CD4-positive, alpha-beta T cell (primary cell): ENCODE data around the gene BAIAP2. TPM values are rescaled to one million over a fixed set of nuclear protein-coding genes. Genes with fewer than 3 reads are reported as not detected.

Experiments
- ATAC-seq: fragments of 200-7000 bp; cut with Tn5 transposase; one replicate; pipeline ENCODE4 v1.10.0; 2022; ENCODE audit warnings: mild to moderate bottlenecking; ENCODE audit not compliant: poor library complexity
- CTCF ChIA-PET: fragments of 350-600 bp; sonication (Branson Sonifier 250); formaldehyde crosslinking; loops from one replicate; lab custom pipeline; 2021; ENCODE audit warnings: antibody characterized with exemption, inconsistent platforms; lab: Charles Lee
- POLR2A ChIA-PET: fragments of 350-600 bp; sonication (Branson Sonifier 250); formaldehyde crosslinking; loops from one replicate; lab custom pipeline; 2021; ENCODE audit warnings: antibody characterized with exemption, inconsistent platforms; lab: Charles Lee
- DNase-seq, 14 experiments: peaks; one replicate each; pipeline ENCODE4 v3.0.0-alpha.2; 2013 to 2020; ENCODE audit warnings: mixed read lengths in 2 of 14
- H3K27ac ChIP-seq, 2 donors: one replicate each; pipeline versions ENCODE4 v1.5.1 to v1.7.0; 2013; ENCODE audit warnings: low read length in 2 of 2, low read depth in 1 of 2, mild to moderate bottlenecking in 1 of 2
- H3K27me3 ChIP-seq, 2 experiments: 1 replicate in 1 of 2; 2 replicates in 1 of 2; pipeline versions ENCODE4 v1.6.1 to v1.7.0; 2013; ENCODE audit warnings: low read length in 2 of 2, control low read depth in 1 of 2, mild to moderate bottlenecking in 1 of 2, moderate library complexity in 1 of 2; ENCODE audit not compliant: insufficient read depth in 2 of 2, control insufficient read depth in 1 of 2
- H3K36me3 ChIP-seq: one replicate; pipeline ENCODE4 v1.6.1; 2013; ENCODE audit warnings: low read length, control low read depth; ENCODE audit not compliant: insufficient read depth
- H3K4me1 ChIP-seq: one replicate; pipeline ENCODE4 v1.6.1; 2013; ENCODE audit warnings: low read length, control low read depth; ENCODE audit not compliant: insufficient read depth
- H3K4me3 ChIP-seq: one replicate; pipeline ENCODE4 v1.5.1; 2013; ENCODE audit warnings: mild to moderate bottlenecking, low read length, moderate library complexity
- H3K9me3 ChIP-seq, 2 experiments: 1 replicate in 1 of 2; 2 replicates in 1 of 2; pipeline versions ENCODE4 v1.6.1 to v1.7.0; 2013; ENCODE audit warnings: low read length in 2 of 2, mild to moderate bottlenecking in 2 of 2, control low read depth in 1 of 2, moderate library complexity in 1 of 2; ENCODE audit not compliant: control insufficient read depth in 1 of 2, insufficient read depth in 1 of 2
- H3K27ac Mint-ChIP-seq: one replicate; pipeline ENCODE4 v1.8.0; 2020; ENCODE audit warnings: mixed read lengths
- H3K27me3 Mint-ChIP-seq: one replicate; pipeline ENCODE4 v1.8.0; 2021; ENCODE audit warnings: mixed read lengths
- H3K36me3 Mint-ChIP-seq: one replicate; pipeline ENCODE4 v1.8.0; 2021; ENCODE audit warnings: low read depth, mixed read lengths
- H3K4me1 Mint-ChIP-seq: one replicate; pipeline ENCODE4 v1.8.0; 2021; ENCODE audit warnings: low read depth, mixed read lengths
- H3K4me3 Mint-ChIP-seq: one replicate; pipeline ENCODE4 v1.8.0; 2020; ENCODE audit warnings: mild to moderate bottlenecking, mixed read lengths
- H3K9me3 Mint-ChIP-seq: one replicate; pipeline ENCODE4 v1.8.0; 2020; ENCODE audit warnings: mixed read lengths
- CTCF ChIP-seq: fragments of 200-600 bp; IDR thresholded peaks from one replicate; pipeline ENCODE4 v1.8.0; 2022; ENCODE audit warnings: antibody characterized with exemption, mild to moderate bottlenecking
- intact Hi-C, 2 experiments: fragments of 100-400 bp; cut with DNase I in 1 of 2; cut with micrococcal nuclease in 1 of 2; formaldehyde crosslinking; loops; one replicate each; pipeline versions ENCODE4 v1.15.1 to v1.9.0; 2023 to 2025; cut with DNase I, micrococcal nuclease
- total RNA-seq, 174 experiments: library from RNA in 2 of 174; stranded (reverse) in 2 of 174; gene quantifications; one replicate each; pipeline ENCODE4 v1.2.3 and lab custom pipeline; 2021 to 2026

The BAIAP2 gene
- total RNA-seq, 2 experiments from 2014 or later: 4.2 to 4.9 TPM

GRCh38 chr17:81163703-81164370 is 128.9 kb downstream of the BAIAP2 start:
- Histone ChIP-seq H3K36me3 (no peaks in the 10 kb centered on the region), H3K27me3 (peaks cover 31 to 32% of the 10 kb centered on the region in 2 experiments), H3K4me3 (no peak overlapping the region), H3K27ac (no peak overlapping the region), H3K4me1 (peaks cover 22% of the 10 kb centered on the region), H3K9me3 (peaks cover 0 to 42% of the 10 kb centered on the region in 2 experiments)
- Mint-ChIP-seq H3K27me3 (peaks cover 24% of the 10 kb centered on the region), H3K36me3 (no peaks in the 10 kb centered on the region), H3K4me1 (peaks cover 4% of the 10 kb centered on the region), H3K9me3 (no peaks in the 10 kb centered on the region), H3K27ac (no peak overlapping the region), H3K4me3 (no peak overlapping the region)
- CTCF ChIA-PET: no interaction called here
- TF ChIP-seq CTCF: no peak
- ATAC-seq (no peak), DNase-seq (no peak)
- intact Hi-C loops: no loop called here
- POLR2A ChIA-PET: no interaction called here

GRCh38 chr17:81164371-81165245 is 129.7 kb downstream of the BAIAP2 start:
- intact Hi-C loops: no loop called here
- Mint-ChIP-seq H3K27me3 (peaks cover 24% of the 10 kb centered on the region), H3K27ac (no peak overlapping the region), H3K9me3 (no peaks in the 10 kb centered on the region), H3K36me3 (no peaks in the 10 kb centered on the region), H3K4me1 (peaks cover 4% of the 10 kb centered on the region), H3K4me3 (peak overlapping the region; percentile 20)
- Histone ChIP-seq H3K36me3 (no peaks in the 10 kb centered on the region), H3K9me3 (peaks cover 0 to 42% of the 10 kb centered on the region in 2 experiments), H3K4me1 (peaks cover 22% of the 10 kb centered on the region), H3K27ac (no peak overlapping the region), H3K4me3 (no peak overlapping the region), H3K27me3 (peaks cover 31 to 32% of the 10 kb centered on the region in 2 experiments)
- ChIA-PET POLR2A (no interaction called here), CTCF (interaction anchor here (0.5 kb wide), 1 partner anchor 12 kb away, joined by 3 read pairs; no protein-coding TSS in a partner anchor)
- ATAC-seq (no peak), DNase-seq (no peak)
- TF ChIP-seq CTCF: no peak

GRCh38 chr17:81165246-81166032 is 130.5 kb downstream of the BAIAP2 start, which contains the start of gene PVALEF:
Gene PVALEF, plus strand, starts transcription at chr17:81165507. Its CDS starts 15,720 bp downstream, at chr17:81181227.
- intact Hi-C loops: no loop called here
- DNase-seq (no peak), ATAC-seq (no peak)
- Mint-ChIP-seq H3K27me3 (peaks cover 24% of the 10 kb centered on the region), H3K9me3 (no peaks in the 10 kb centered on the region), H3K27ac (no peak within 1 kb of the TSS), H3K4me3 (peak within 1 kb of the TSS; percentile 20), H3K4me1 (peaks cover 4% of the 10 kb centered on the region), H3K36me3 (no peaks in the 10 kb centered on the region)
- TF ChIP-seq CTCF: no peak
- no peak within 1 kb of the TSS for H3K4me3 ChIP-seq
- H3K4me1 ChIP-seq: peaks cover 15% of the 10 kb centered on the region
- POLR2A ChIA-PET: no interaction called here
- CTCF ChIA-PET: interaction anchor here (0.5 kb wide), 1 partner anchor 11 kb away, joined by 3 read pairs; no protein-coding TSS in a partner anchor
- peaks cover 0 to 42% of the 10 kb centered on the region in 2 experiments for H3K9me3 ChIP-seq
- no peak within 1 kb of the TSS for H3K27ac ChIP-seq
- H3K27me3 ChIP-seq: peaks cover 30% of the 10 kb centered on the region in 2 experiments
- no peaks in the 10 kb centered on the region for H3K36me3 ChIP-seq
